Measurements from ENCODE around the gene PIEZO1. TPM values are rescaled to one million over a fixed set of nuclear protein-coding genes. Genes with fewer than 3 reads are reported as not detected.

The PIEZO1 gene
- total RNA-seq, 1 donor from 2014 or later = 208 TPM

DNA sequence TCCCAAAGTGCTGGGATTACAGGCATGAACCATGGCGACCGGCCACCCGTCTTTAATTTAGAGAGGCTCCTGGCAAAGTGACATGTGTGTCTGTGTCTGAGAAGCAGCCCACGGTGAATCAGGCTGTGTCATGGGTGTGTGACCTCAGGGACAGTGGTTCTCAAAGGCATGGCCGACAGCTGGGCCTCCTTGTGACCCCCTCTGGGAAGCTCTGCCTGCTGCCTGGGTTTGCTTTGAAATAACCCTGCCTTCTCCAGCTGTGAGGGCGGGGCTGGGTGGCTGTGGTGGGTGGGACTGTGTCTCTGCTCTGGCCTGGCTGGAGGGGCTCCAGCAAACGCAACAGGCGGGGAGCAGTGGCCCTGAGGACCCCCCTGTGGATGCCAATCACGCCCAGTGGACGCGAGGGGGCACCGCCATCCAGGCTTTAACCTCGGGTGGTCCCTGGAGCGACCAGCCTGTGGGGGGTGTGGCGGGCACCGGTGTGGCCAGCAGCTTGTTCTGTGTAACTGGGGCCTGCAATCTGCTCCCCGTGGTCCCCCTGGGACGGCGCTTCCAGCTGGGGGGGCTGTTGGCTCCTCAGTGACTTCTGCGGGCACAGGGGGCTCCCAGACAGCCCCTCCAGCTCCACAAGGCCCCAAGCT, 35.5 kb upstream of the PIEZO1 start:
- no peaks in the 10 kb centered on the region for H3K4me1 Mint-ChIP-seq (ENCODE audit: low read depth)
- H3K9me3 Mint-ChIP-seq (ENCODE audit: low read depth) = no peaks in the 10 kb centered on the region
- no peak overlapping the region for H3K27ac Mint-ChIP-seq (ENCODE audit: unreplicated experiment)
- no peak for DNase-seq (ENCODE audit: low spot score)
- H3K4me3 Mint-ChIP-seq (ENCODE audit: unreplicated experiment) = no peak overlapping the region
- TF ChIP-seq CTCF (IDR thresholded peaks at IDR 0.05) = no peak
- no peaks in the 10 kb centered on the region for H3K27me3 Mint-ChIP-seq (ENCODE audit: low read depth)
- H3K36me3 Mint-ChIP-seq (ENCODE audit: low read depth) = peaks cover 1% of the 10 kb centered on the region

DNA sequence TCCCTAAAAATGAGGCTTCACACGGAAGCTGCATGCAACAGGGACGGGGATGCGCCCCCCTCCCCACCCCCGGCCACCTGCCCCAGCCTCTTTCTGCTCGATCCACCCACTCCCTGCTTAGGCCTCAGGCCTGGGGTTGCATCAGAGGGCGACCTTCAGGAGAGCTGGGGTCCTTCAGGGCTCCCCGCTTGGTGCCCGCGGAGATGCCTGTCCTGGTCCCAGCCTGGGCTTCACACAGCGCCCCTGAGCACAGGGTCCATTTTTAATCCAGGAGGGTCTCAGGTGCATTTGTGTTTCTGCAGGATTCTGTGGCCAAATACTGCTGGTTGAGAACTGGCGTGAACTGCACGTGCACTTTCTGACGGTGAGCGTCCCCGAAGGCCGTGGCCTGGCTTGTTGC, 34.1 kb upstream of the PIEZO1 start:
- no peaks in the 10 kb centered on the region for H3K9me3 Mint-ChIP-seq (ENCODE audit: low read depth)
- H3K27ac Mint-ChIP-seq (ENCODE audit: unreplicated experiment) = no peak overlapping the region
- no peak for DNase-seq (ENCODE audit: low spot score)
- peaks cover 1% of the 10 kb centered on the region for H3K36me3 Mint-ChIP-seq (ENCODE audit: low read depth)
- no peak overlapping the region for H3K4me3 Mint-ChIP-seq (ENCODE audit: unreplicated experiment)
- no peaks in the 10 kb centered on the region for H3K4me1 Mint-ChIP-seq (ENCODE audit: low read depth)
- H3K27me3 Mint-ChIP-seq (ENCODE audit: low read depth) = no peaks in the 10 kb centered on the region
- TF ChIP-seq CTCF (IDR thresholded peaks at IDR 0.05) = no peak

DNA sequence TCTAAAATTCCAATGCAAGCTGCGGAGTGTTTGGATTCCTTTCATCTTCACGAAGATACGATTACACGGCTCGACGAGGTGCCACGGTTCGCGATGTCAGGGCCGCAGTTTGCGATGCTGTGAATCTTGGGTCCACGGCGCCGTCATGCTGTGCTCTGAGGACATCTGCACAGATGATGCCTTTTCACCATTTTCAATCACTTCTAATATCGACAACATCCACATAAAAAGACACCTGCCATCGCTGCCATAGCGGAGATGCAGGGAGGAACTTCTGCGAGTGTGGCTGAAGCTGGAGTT, 33.5 kb upstream of the PIEZO1 start:
- Mint-ChIP-seq H3K27ac (ENCODE audit: unreplicated experiment) (no peak overlapping the region), H3K36me3 (ENCODE audit: low read depth) (peaks cover 1% of the 10 kb centered on the region), H3K9me3 (ENCODE audit: low read depth) (no peaks in the 10 kb centered on the region), H3K4me3 (ENCODE audit: unreplicated experiment) (no peak overlapping the region), H3K4me1 (ENCODE audit: low read depth) (no peaks in the 10 kb centered on the region), H3K27me3 (ENCODE audit: low read depth) (no peaks in the 10 kb centered on the region)
- no peak for DNase-seq (ENCODE audit: low spot score)
- TF ChIP-seq CTCF (IDR thresholded peaks at IDR 0.05) = no peak

DNA sequence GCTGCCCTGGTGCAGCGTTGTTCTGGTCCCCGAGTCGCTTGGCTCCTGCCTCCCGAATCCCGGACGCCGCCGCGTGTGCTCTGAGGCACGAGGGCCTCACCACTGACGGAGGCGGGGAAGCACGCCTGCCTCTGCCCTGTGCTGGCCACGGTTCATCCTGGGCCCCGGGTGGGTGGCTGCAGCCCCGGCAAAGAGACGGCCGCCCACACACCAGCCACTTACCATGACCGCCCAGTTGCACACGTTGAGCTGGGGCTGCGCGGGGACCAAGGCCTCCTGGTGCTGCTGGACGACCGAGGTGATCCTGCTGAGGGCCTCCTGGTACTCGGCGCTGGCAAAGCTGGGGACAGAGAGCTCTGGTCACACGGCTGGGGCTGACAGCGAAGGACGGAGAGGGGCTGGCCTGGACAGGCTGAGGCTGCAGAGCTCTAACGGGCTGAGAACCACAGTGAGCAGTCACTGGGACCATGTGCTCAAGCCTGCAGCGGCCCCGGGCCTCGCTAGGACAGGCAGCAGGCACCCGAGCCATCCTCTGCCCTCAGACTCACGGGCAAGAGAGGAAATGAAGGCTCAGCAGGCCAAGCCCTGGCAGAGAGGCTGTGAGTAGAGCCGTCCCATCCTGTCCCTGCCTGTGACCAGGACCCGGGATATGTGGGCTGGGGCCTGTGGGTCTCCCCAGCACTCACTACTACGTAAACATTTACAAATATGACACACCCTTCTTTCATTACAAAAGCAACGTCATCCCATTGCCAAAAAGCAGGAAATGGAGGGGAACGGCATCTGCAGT, 33.0 kb upstream of the PIEZO1 start:
- H3K27me3 Mint-ChIP-seq (ENCODE audit: low read depth) = no peaks in the 10 kb centered on the region
- no peak overlapping the region for H3K27ac Mint-ChIP-seq (ENCODE audit: unreplicated experiment)
- no peaks in the 10 kb centered on the region for H3K4me1 Mint-ChIP-seq (ENCODE audit: low read depth)
- H3K4me3 Mint-ChIP-seq (ENCODE audit: unreplicated experiment) = no peak overlapping the region
- peaks cover 1% of the 10 kb centered on the region for H3K36me3 Mint-ChIP-seq (ENCODE audit: low read depth)
- TF ChIP-seq CTCF (IDR thresholded peaks at IDR 0.05) = no peak
- DNase-seq (ENCODE audit: low spot score) = no peak
- no peaks in the 10 kb centered on the region for H3K9me3 Mint-ChIP-seq (ENCODE audit: low read depth)

DNA sequence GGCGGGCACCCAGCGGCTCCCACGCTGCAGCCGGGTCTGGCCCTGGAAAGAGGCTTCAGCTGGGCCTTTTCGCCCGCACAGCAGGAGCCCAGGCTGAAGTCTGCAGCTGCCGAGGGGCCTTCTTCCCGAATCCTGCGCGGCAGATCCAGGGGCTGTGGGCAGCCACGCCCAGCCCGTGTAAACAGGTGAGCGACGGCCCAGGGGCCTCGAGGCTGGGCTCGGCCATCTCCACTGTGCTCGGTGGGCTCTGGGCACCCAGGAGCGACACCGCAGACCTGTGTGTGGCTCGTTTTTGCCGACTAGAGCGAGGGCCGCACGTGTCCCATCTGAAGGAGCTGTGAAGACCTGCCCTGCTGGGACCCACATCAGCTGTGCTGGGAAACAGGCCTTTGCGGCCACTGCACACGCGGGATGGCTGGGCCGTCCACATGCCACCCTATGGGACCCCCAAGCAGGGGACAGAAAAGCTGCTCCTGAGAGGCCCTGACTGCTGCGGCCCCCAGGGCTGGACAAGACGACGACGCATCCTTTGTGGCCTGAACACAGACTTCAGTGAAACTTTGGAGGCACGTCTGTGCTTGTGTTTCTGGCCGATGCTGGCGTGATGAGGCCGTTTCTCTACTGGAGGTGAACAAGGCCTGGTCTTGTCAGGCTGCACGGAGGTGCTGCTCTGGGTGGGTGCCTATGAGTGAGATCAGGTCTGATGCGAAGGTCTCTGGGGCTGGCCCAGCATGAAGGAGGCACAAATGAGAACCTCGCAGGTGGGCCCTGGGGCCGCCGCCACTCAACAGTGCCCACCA, 31.9 kb upstream of the PIEZO1 start:
- H3K36me3 Mint-ChIP-seq (ENCODE audit: low read depth) = no peaks in the 10 kb centered on the region
- no peak for DNase-seq (ENCODE audit: low spot score)
- H3K27ac Mint-ChIP-seq (ENCODE audit: unreplicated experiment) = no peak overlapping the region
- no peaks in the 10 kb centered on the region for H3K27me3 Mint-ChIP-seq (ENCODE audit: low read depth)
- peaks cover 5% of the 10 kb centered on the region for H3K4me1 Mint-ChIP-seq (ENCODE audit: low read depth)
- no peaks in the 10 kb centered on the region for H3K9me3 Mint-ChIP-seq (ENCODE audit: low read depth)
- H3K4me3 Mint-ChIP-seq (ENCODE audit: unreplicated experiment) = no peak overlapping the region
- no peak for TF ChIP-seq CTCF (IDR thresholded peaks at IDR 0.05)

Measured in chondrocyte (in vitro differentiated cells).